Measurements from ENCODE around the gene DOCK8. TPM values are rescaled to one million over a fixed set of nuclear protein-coding genes. Genes with fewer than 3 reads are reported as not detected.

DOCK8 gene
- total RNA-seq, 1 donor: under 0.01 TPM

- TF ChIP-seq CTCF (IDR thresholded peaks at IDR 0.05; ENCODE audit: extremely low read depth, low read depth, low read length): no peak
- Histone ChIP-seq H3K4me1 (ENCODE audit: insufficient read depth, low read length) (peaks cover 7% of the 10 kb centered on the region), H4K20me1 (ENCODE audit: insufficient read depth, low read length) (no peaks in the 10 kb centered on the region), H3K36me3 (ENCODE audit: insufficient read depth, low read length) (no peaks in the 10 kb centered on the region), H3K27ac (ENCODE audit: low read depth, low read length) (no peak overlapping the region), H3K4me2 (ENCODE audit: insufficient read depth, low read length) (peak overlapping the region; percentile 82), H2AFZ (ENCODE audit: low read length) (peak overlapping the region; percentile 56), H3K27me3 (ENCODE audit: insufficient read depth, low read length) (no peaks in the 10 kb centered on the region), H3K79me2 (ENCODE audit: insufficient read depth, low read length) (no peaks in the 10 kb centered on the region), H3K9me3 (ENCODE audit: low read depth, low read length) (no peaks in the 10 kb centered on the region), H3K4me3 (ENCODE audit: insufficient read depth, low read length) (peak overlapping the region; percentile 74)
- DNase-seq (ENCODE audit: insufficient read length, low spot score, missing footprints): no peak
Observed at GRCh38 chr9:468766-469426, 254.2 kb downstream of the DOCK8 start.

- H2AFZ ChIP-seq (ENCODE audit: low read length): peak overlapping the region; percentile 92
- H3K4me3 ChIP-seq (ENCODE audit: insufficient read depth, low read length): peak overlapping the region; percentile 74
- peaks cover 7% of the 10 kb centered on the region for H3K4me1 ChIP-seq (ENCODE audit: insufficient read depth, low read length)
- no peak overlapping the region for H3K27ac ChIP-seq (ENCODE audit: low read depth, low read length)
- H3K36me3 ChIP-seq (ENCODE audit: insufficient read depth, low read length): no peaks in the 10 kb centered on the region
- H3K9me3 ChIP-seq (ENCODE audit: low read depth, low read length): no peaks in the 10 kb centered on the region
- no peak for TF ChIP-seq CTCF (IDR thresholded peaks at IDR 0.05; ENCODE audit: extremely low read depth, low read depth, low read length)
- DNase-seq (ENCODE audit: insufficient read length, low spot score, missing footprints): peak; percentile 87
- H3K79me2 ChIP-seq (ENCODE audit: insufficient read depth, low read length): no peaks in the 10 kb centered on the region
- peak overlapping the region; percentile 82 for H3K4me2 ChIP-seq (ENCODE audit: insufficient read depth, low read length)
- no peaks in the 10 kb centered on the region for H4K20me1 ChIP-seq (ENCODE audit: insufficient read depth, low read length)
- no peaks in the 10 kb centered on the region for H3K27me3 ChIP-seq (ENCODE audit: insufficient read depth, low read length)
Observed at GRCh38 chr9:469672-470551, 255.2 kb downstream of the DOCK8 start.

GRCh38 chr9:470552-471194 lies 256.0 kb downstream of the DOCK8 start:
- Histone ChIP-seq H3K4me2 (ENCODE audit: insufficient read depth, low read length) (peak overlapping the region; percentile 82), H3K27me3 (ENCODE audit: insufficient read depth, low read length) (no peaks in the 10 kb centered on the region), H3K9me3 (ENCODE audit: low read depth, low read length) (no peaks in the 10 kb centered on the region), H4K20me1 (ENCODE audit: insufficient read depth, low read length) (no peaks in the 10 kb centered on the region), H3K4me1 (ENCODE audit: insufficient read depth, low read length) (peaks cover 7% of the 10 kb centered on the region), H3K4me3 (ENCODE audit: insufficient read depth, low read length) (peak overlapping the region; percentile 74), H3K36me3 (ENCODE audit: insufficient read depth, low read length) (no peaks in the 10 kb centered on the region), H3K27ac (ENCODE audit: low read depth, low read length) (no peak overlapping the region), H3K79me2 (ENCODE audit: insufficient read depth, low read length) (no peaks in the 10 kb centered on the region), H2AFZ (ENCODE audit: low read length) (peak overlapping the region; percentile 88)
- DNase-seq (ENCODE audit: insufficient read length, low spot score, missing footprints): no peak
- TF ChIP-seq CTCF (IDR thresholded peaks at IDR 0.05; ENCODE audit: extremely low read depth, low read depth, low read length): no peak
